ENCODE measurements around the gene PARVA.

PARVA gene

DNA sequence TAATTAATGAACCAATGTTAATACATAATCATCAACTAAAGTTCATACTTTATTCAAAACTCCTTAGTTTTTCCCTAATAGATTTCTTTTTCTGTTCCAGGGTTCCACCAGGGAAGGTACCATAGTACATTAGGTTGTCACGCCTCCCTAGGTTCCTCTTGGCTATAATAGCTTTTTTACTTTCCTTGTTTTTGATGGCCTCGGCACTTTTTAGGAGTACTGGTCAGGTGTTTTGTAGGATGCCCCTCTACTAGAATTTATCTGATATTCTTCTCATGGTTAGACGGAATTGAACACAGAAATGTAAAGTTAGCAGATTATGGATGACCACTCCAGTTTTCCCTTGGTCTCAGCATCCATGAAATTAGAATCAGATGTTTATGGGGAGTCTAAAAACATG lies 34.0 kb downstream of the PARVA start:
- DNase-seq (ENCODE audit: low spot score) = no peak
- in situ Hi-C loops (cut with MboI; ENCODE audit: low pct_unique_long_range_greater_than_20kb, low sequenced_read_pairs, unreplicated experiment) = no loop called here
- TF ChIP-seq, protein P1, sequence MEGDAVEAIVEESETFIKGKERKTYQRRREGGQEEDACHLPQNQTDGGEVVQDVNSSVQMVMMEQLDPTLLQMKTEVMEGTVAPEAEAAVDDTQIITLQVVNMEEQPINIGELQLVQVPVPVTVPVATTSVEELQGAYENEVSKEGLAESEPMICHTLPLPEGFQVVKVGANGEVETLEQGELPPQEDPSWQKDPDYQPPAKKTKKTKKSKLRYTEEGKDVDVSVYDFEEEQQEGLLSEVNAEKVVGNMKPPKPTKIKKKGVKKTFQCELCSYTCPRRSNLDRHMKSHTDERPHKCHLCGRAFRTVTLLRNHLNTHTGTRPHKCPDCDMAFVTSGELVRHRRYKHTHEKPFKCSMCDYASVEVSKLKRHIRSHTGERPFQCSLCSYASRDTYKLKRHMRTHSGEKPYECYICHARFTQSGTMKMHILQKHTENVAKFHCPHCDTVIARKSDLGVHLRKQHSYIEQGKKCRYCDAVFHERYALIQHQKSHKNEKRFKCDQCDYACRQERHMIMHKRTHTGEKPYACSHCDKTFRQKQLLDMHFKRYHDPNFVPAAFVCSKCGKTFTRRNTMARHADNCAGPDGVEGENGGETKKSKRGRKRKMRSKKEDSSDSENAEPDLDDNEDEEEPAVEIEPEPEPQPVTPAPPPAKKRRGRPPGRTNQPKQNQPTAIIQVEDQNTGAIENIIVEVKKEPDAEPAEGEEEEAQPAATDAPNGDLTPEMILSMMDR (IDR thresholded peaks at IDR 0.05; ENCODE audit: extremely low read depth, insufficient read depth, missing control alignments) = no peak

DNA sequence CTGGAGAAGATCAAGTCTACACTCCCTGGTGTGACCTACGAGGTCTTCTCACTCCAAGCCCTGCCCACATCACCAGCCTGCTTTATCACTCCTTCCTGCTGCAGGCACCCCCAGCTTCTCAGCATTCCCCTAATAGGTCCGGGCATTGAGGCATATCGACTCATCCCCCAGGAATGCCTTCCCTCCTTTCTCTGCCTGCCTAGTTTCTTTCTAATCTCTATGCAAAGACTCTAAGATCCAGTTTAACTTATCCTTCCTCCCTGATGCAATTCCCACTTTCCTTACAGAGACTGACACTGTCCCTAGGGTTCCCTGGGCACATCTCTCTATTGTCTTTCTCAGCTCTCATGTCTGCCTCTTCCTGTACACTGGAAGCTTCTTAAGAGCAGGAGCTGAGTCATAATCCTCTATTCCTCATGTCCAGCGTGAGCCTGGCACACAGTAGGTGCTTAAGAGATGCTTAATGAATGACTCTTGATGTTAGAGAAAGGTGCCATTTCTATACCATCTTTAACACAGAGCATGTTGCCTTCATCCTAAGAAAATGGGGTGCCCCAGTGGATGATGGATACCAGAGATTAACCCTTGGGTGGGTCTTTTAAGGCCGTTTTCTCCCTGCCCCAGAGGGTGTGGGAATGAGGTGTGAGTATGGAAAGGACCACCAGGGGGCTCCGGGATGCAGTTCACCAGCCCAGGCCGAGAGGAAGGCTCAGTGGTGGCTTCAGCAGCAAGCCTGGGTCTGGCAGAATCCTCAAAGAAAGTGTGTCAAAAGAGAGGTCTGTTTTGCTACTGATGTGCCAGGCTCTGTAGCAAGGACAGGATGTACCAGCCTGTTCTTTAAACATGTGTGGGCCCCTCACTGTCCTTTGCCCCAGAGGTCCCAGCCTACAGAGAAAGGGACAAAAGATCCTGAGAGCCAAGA lies 34.7 kb downstream of the PARVA start:
- DNase-seq (ENCODE audit: low spot score) = peak; percentile 34
- in situ Hi-C loops (cut with MboI; ENCODE audit: low pct_unique_long_range_greater_than_20kb, low sequenced_read_pairs, unreplicated experiment) = no loop called here
- TF ChIP-seq, protein P1 (IDR thresholded peaks at IDR 0.05; ENCODE audit: extremely low read depth, insufficient read depth, missing control alignments) = peak; percentile 45

DNA sequence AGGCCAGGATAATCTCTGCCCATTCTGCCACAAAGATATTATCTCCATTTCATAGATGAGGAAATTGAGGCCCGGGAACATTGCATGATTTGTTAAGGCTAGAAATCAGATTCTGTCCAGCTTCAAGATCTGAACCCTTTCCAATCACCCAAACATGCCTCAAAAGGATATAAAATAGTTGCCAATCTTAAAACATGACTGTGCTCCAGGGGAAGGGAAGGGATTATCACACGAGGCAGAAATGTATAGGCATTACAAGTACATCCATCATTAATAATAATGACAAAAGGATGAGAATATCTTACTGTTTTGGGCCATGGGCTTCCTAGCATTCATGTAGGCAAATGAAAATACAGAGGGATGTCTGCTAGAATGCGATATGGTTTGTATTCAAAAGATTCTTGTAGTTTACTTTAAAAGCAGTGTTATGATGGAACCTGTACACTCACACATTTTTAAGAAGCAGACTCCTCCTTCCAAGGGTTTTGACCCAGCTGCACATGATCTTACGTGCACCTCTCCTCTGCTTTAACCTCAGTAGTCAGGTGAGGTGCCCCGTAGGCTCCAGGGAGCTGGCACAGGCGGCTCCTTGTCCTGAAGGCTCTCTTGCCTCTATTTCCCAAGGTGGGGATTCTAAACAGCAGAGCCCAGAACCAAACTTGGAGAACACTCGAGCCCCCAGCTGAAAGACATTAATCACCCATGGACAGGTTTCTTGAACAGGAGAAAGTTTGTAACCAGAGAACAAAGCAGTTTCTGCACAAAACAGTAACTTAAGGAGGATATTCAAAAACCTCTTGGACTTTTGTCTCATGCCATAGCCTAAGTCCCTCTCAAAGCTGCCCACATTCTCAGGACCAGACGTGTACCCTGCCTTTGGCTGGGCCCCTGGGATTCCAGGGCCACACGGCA lies 36.0 kb downstream of the PARVA start:
- no peak for DNase-seq (ENCODE audit: low spot score)
- in situ Hi-C loops (cut with MboI; ENCODE audit: low pct_unique_long_range_greater_than_20kb, low sequenced_read_pairs, unreplicated experiment) = no loop called here
- TF ChIP-seq, protein P1 (IDR thresholded peaks at IDR 0.05; ENCODE audit: extremely low read depth, insufficient read depth, missing control alignments) = no peak

DNA sequence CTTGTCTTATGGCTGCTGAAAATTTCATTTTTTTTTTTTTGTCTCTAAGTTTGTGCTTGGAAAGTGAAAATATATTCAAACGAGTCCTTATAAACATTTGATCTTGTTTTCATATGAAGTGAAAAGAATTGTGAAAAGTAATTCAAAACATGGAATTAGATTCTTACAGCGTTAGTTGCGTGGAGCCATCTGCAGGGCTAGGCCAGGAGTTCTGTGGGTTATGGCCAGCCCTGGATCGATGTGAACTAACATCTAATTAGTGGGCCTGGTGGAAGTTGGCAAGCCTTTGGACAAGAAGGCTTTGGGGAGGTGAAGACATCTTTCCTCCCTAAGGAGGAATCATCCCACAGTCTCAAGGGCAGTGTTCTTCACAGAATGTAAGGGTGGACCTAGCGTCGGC lies 37.2 kb downstream of the PARVA start:
- no peak for DNase-seq (ENCODE audit: low spot score)
- in situ Hi-C loops (cut with MboI; ENCODE audit: low pct_unique_long_range_greater_than_20kb, low sequenced_read_pairs, unreplicated experiment) = no loop called here
- TF ChIP-seq, protein P1 (IDR thresholded peaks at IDR 0.05; ENCODE audit: extremely low read depth, insufficient read depth, missing control alignments) = no peak

DNA sequence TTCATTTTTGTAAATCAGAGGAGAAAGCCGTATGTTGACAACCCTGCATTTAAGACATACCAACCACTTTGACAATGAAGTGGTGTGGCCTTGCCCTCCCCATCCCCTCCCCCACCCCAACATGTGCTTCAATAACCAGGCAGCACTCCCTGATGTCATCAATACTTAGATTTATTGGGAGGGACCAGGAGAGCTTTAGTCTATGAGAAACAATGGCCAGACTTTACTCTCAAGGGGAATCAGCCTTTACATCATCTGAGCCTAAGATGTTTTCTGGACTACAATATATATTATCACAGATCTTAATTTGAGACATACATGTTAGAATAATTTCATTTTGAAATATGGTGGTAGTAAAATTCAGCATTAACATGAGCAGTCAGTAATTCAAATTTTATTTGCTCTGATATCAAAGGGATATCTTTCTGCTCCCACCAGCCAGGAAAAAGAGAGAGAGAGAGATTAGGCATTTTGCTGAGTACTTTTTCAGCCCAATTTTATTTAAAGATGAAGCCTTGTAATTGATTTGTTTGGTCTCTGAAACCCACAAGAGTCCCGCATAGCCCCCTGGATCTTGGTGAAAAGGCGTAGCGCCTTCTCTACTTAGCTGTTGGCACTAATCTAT lies 38.1 kb downstream of the PARVA start:
- DNase-seq (ENCODE audit: low spot score) = no peak
- in situ Hi-C loops (cut with MboI; ENCODE audit: low pct_unique_long_range_greater_than_20kb, low sequenced_read_pairs, unreplicated experiment) = no loop called here
- TF ChIP-seq, protein P1 (IDR thresholded peaks at IDR 0.05; ENCODE audit: extremely low read depth, insufficient read depth, missing control alignments) = no peak

DNA sequence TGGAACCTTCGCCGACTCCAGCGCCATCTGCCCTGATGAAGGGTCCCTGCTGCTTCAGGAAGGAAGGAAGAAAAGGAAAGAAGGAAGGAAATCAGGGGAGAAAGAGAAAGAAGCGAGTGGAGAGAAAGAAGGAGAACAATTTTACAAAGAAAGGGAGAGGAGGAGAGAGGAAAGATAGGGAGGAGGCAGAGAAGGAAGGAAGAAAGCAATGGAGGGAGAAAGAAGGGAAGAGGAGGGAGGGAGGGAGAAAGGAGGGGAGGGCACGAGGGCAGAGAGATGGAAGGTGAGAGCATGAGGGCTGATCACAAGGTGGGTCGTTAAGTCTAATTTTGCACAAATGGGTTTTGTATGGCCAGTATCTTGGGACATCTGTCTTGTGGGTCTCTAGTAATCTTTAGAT lies 39.2 kb downstream of the PARVA start:
- no peak for DNase-seq (ENCODE audit: low spot score)
- TF ChIP-seq, protein P1 (IDR thresholded peaks at IDR 0.05; ENCODE audit: extremely low read depth, insufficient read depth, missing control alignments) = no peak
- in situ Hi-C loops (cut with MboI; ENCODE audit: low pct_unique_long_range_greater_than_20kb, low sequenced_read_pairs, unreplicated experiment) = no loop called here
